Aorta (tissue), 5 donors: Measurements from ENCODE around the gene EIF4E. TPM values are rescaled to one million over a fixed set of nuclear protein-coding genes. Genes with fewer than 3 reads are reported as not detected.

Experiments used
- ATAC-seq: fragments of 200-7000 bp; cut with Tn5 transposase; one replicate; pipeline ENCODE4 v1.9.1; 2022; ENCODE audit warnings: moderate library complexity; ENCODE audit not compliant: low FRiP score
- DNase-seq, 2 donors: peaks; one replicate each; pipeline ENCODE4 v3.0.0-alpha.2; 2020
- H3K27ac ChIP-seq, 2 donors: one replicate each; pipeline ENCODE4 v1.5.1; 2013; ENCODE audit warnings: low read length in 2 of 2, mild to moderate bottlenecking in 2 of 2, moderate library complexity in 2 of 2, control low read depth in 1 of 2, inconsistent platforms in 1 of 2, low read depth in 1 of 2
- H3K27me3 ChIP-seq, 2 donors: one replicate each; pipeline ENCODE4 v1.6.1; 2013; ENCODE audit warnings: control low read depth in 1 of 2, low read length in 1 of 2, mild to moderate bottlenecking in 1 of 2, moderate library complexity in 1 of 2; ENCODE audit not compliant: insufficient read depth in 2 of 2, control insufficient read depth in 1 of 2
- H3K36me3 ChIP-seq, 2 donors: one replicate each; pipeline ENCODE4 v1.6.1; 2013; ENCODE audit warnings: control low read depth in 1 of 2, low read length in 1 of 2, mild to moderate bottlenecking in 1 of 2; ENCODE audit not compliant: insufficient read depth in 2 of 2, control insufficient read depth in 1 of 2
- H3K4me1 ChIP-seq, 2 donors: one replicate each; pipeline ENCODE4 v1.6.1; 2013; ENCODE audit warnings: low read length in 2 of 2, control low read depth in 1 of 2, mild to moderate bottlenecking in 1 of 2, moderate library complexity in 1 of 2; ENCODE audit not compliant: insufficient read depth in 2 of 2, control insufficient read depth in 1 of 2
- H3K4me3 ChIP-seq, 2 donors: one replicate each; pipeline ENCODE4 v1.5.1; 2013; ENCODE audit warnings: low read length in 2 of 2, control low read depth in 1 of 2, mild to moderate bottlenecking in 1 of 2
- H3K9me3 ChIP-seq: one replicate; pipeline ENCODE4 v1.6.1; 2013; ENCODE audit warnings: mild to moderate bottlenecking, low read length; ENCODE audit not compliant: control insufficient read depth
- WGBS, 2 donors: extraction: QIAGEN DNeasy Blood & Tissue Kit; methylation state at CpG; one replicate each; pipeline ENCODE4 v1.1.7; 2013; 5-methylcytosine and 5-hydroxymethylcytosine counted together
- intact Hi-C, 2 donors: fragments of 100-400 bp; cut with DNase I; formaldehyde crosslinking; loops; one replicate each; pipeline versions ENCODE4 v1.14.2 to v1.15.0; 2022
- polyA plus RNA-seq, 2 donors: library from polyadenylated mRNA; stranded (reverse); fragments of 200-250 nt; gene quantifications; one replicate each; pipeline ENCODE4 v1.2.3, GENCODE V29; 2013
- total RNA-seq, 2 donors: library from RNA; stranded (reverse); fragmentation: NEBNext Ultra II Directional; extraction: Animal tissue kit (Norgen Biotek cat#: 25700); gene quantifications; one replicate each; pipeline ENCODE4 v1.2.1, GENCODE V29; 2021
- donor health status: healthy with polysubstance abuse.
- donor health status: Bipolar disorder and iron deficiency.
- donor health status: DM: no; HTN: no; CAD: no.
- donor health status: DM: no; HTN: no; CAD: no.
- donor health status: DM: yes; HTN: yes; CAD: no.

The EIF4E gene
- total and polyA plus RNA-seq, 4 donors = 34.0 to 79.3 (median 66.6) TPM

DNA sequence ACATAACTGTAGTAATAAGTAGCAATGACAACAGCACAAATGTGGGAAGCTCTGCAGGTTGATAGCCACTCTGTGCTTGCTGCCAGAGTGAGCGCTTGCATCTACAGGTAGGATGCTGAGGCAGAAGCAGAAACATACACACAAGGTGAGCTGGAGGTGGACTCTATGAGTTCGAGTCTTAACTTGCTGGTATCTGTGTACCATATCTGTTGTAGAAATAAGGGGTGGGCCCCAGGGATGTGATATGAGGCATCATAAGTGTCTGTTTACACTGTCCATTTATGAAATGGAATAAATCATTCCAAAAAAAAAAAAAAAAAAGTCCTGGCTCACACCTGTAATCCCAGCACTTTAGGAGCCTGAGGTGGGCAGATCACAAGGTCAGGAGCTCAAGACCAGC, 32.8 kb upstream of the EIF4E start:
- H3K27me3 ChIP-seq = no peaks in the 10 kb centered on the region
- H3K9me3 ChIP-seq = no peaks in the 10 kb centered on the region
- no peaks in the 10 kb centered on the region for H3K36me3 ChIP-seq
- ATAC-seq (no peak), DNase-seq (no peak)
- H3K4me3 ChIP-seq = no peak overlapping the region
- no peaks in the 10 kb centered on the region for H3K4me1 ChIP-seq
- 94 to 97% methylated on average over 2 of the region's 2 CpGs for WGBS, 2 donors
- intact Hi-C loops = no loop called here
- H3K27ac ChIP-seq = no peak overlapping the region

- no peaks in the 10 kb centered on the region for H3K27me3 ChIP-seq
- H3K9me3 ChIP-seq = no peaks in the 10 kb centered on the region
- H3K4me3 ChIP-seq = no peak overlapping the region
- intact Hi-C loops = no loop called here
- H3K36me3 ChIP-seq = no peaks in the 10 kb centered on the region
- no peak overlapping the region for H3K27ac ChIP-seq
- 94 to 98% methylated on average over 2 of the region's 2 CpGs for WGBS, 2 donors
- DNase-seq (no peak), ATAC-seq (no peak)
- H3K4me1 ChIP-seq = no peaks in the 10 kb centered on the region
These were observed 30.5 kb upstream of the EIF4E start for GRCh38 chr4:98959411-98959810.

- no peaks in the 10 kb centered on the region for H3K27me3 ChIP-seq
These were observed 29.1 kb upstream of the EIF4E start for GRCh38 chr4:98958065-98958464.

DNA sequence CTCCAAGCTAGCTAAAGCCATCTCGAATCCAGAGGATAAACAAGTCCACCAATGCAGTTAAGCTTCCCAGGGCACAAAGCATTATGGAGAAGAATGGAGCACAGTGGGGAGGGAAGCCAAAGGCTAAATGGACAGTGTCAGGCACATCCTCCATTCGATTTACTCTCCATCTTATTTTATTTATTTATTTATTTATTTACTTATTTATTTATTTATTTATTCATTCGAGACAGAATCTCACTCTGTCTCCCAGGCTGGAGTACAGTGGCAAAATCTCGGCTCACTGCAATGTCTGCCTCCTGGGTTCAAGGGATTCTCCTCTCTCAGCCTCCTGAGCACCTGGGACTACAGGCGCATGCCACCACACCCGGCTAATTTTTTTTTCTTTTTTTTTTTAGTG, 26.3 kb upstream of the EIF4E start:
- no peaks in the 10 kb centered on the region for H3K9me3 ChIP-seq
- intact Hi-C loops = no loop called here
- no peak overlapping the region for H3K27ac ChIP-seq
- ATAC-seq (no peak), DNase-seq (no peak)
- H3K4me3 ChIP-seq = no peak overlapping the region
- no peaks in the 10 kb centered on the region for H3K36me3 ChIP-seq
- 89 to 90% methylated on average over 6 of the region's 6 CpGs for WGBS, 2 donors
- no peaks in the 10 kb centered on the region for H3K4me1 ChIP-seq
- H3K27me3 ChIP-seq = no peaks in the 10 kb centered on the region

More at GRCh38 chr4:98958065-98958464, 29.1 kb upstream of the EIF4E start:
- no peaks in the 10 kb centered on the region for H3K4me1 ChIP-seq
- no peaks in the 10 kb centered on the region for H3K9me3 ChIP-seq
- intact Hi-C loops = no loop called here
- no peak overlapping the region for H3K27ac ChIP-seq
- ATAC-seq (no peak), DNase-seq (no peak)
- WGBS, 2 donors = 94 to 97% methylated on average over 2 of the region's 2 CpGs
- H3K4me3 ChIP-seq = no peak overlapping the region
- H3K36me3 ChIP-seq = no peaks in the 10 kb centered on the region

DNA sequence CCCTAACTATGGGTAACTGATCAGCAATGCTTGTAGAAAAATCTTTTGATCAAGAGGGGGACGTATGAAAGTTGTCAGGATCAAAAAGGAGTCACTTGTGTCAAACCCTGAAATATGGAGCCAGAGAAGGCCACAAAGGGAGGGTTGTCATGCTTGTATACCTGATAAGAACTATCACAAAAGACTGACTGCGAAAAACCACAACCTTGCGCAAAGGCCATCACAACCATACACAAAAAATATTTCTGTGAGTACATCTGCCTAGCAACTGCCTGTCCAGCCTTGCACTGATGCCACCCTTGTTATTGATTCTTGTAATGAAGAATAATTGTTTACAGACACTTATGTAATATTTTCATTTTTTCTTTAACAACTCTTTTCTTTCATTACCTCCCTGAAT, 22.8 kb upstream of the EIF4E start:
- Histone ChIP-seq H3K27ac (no peak overlapping the region), H3K4me1 (no peaks in the 10 kb centered on the region), H3K27me3 (no peaks in the 10 kb centered on the region), H3K36me3 (no peaks in the 10 kb centered on the region), H3K4me3 (no peak overlapping the region), H3K9me3 (no peaks in the 10 kb centered on the region)
- no peak for DNase-seq
- intact Hi-C loops = no loop called here
- no peak for ATAC-seq
- 94 to 97% methylated on average over 3 of the region's 3 CpGs for WGBS, 2 donors

DNA sequence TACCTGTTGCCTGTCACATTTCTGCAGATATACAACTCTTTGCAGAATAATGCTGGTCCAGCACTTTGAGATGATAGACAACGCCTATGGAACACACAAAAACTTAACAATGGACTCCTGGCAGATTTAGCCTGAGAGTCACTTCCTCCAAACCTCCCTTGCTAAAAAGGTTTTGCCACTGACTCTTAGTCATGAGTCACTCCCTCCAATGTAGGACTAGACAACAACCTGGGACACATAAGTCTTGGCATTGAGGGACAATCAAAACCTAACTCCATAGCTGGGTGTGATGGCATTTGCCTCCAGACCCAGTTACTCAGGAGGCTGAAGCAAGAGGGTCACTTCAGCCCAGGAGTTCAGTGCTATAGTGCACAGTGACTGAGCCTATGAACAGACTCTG, 22.0 kb upstream of the EIF4E start:
- H3K4me3 ChIP-seq = no peak overlapping the region
- 94% methylated on average over 1 of the region's 1 CpG for WGBS, 2 donors
- intact Hi-C loops = no loop called here

GRCh38 chr4:98946359-98946758, 17.4 kb upstream of the EIF4E start:
- DNase-seq (no peak), ATAC-seq (no peak)
- Histone ChIP-seq H3K27me3 (no peaks in the 10 kb centered on the region), H3K27ac (peak overlapping the region in 1 of 2 donors; percentile 59), H3K4me1 (peaks cover 0 to 3% of the 10 kb centered on the region in 2 donors), H3K9me3 (no peaks in the 10 kb centered on the region), H3K36me3 (no peaks in the 10 kb centered on the region), H3K4me3 (no peak overlapping the region)
- intact Hi-C loops = loop anchor here in 1 of 2 donors (10.0 kb wide), 1 partner anchor 518 kb away; no protein-coding TSS in a partner anchor
- WGBS, 2 donors = 50 to 61% methylated on average over 1 of the region's 1 CpG

More for the DNA sequence above, 22.0 kb upstream of the EIF4E start:
- Histone ChIP-seq H3K4me1 (peaks cover 0 to 3% of the 10 kb centered on the region in 2 donors), H3K27ac (no peak overlapping the region), H3K36me3 (no peaks in the 10 kb centered on the region), H3K27me3 (no peaks in the 10 kb centered on the region), H3K9me3 (no peaks in the 10 kb centered on the region)
- ATAC-seq (no peak), DNase-seq (no peak)

- no peak for ATAC-seq
- Histone ChIP-seq H3K36me3 (no peaks in the 10 kb centered on the region), H3K27ac (peak overlapping the region in 1 of 2 donors; percentile 76), H3K9me3 (no peaks in the 10 kb centered on the region), H3K27me3 (no peaks in the 10 kb centered on the region), H3K4me1 (peaks cover 0 to 3% of the 10 kb centered on the region in 2 donors), H3K4me3 (no peak overlapping the region)
- 5 to 10% methylated on average over 2 of the region's 2 CpGs for WGBS, 2 donors
- no peak for DNase-seq
- intact Hi-C loops = loop anchor here in 1 of 2 donors (10.0 kb wide), 1 partner anchor 519 kb away; no protein-coding TSS in a partner anchor
These were observed 16.4 kb upstream of the EIF4E start for GRCh38 chr4:98945297-98945850.

DNA sequence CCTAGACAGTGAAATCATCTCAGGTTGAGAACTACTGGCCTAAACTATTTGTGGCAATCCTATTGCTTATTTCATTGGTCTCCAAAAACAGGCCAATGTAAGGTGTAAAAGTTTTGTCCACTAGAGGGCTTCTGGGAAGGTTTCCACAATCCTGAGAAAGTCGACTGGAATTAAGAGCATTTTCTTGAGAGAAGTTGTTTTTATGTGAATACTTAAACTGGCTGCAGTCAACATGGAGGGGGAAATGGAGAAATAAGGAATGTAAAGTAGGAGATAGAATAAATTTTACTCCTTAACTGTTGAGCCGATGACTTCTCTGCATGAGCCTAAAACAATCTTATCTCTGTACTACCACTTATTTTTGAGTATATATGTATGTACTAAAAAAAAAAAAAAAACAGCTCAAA, 11.0 kb upstream of the EIF4E start:
- intact Hi-C loops = loop anchor here (5.0 to 10.0 kb wide), 3 partner anchors 57 to 525 kb away; partner anchors contain the start of gene METAP1 (in 1 of the 2)
- no peak overlapping the region for H3K4me3 ChIP-seq
- DNase-seq (no peak), ATAC-seq (peak; percentile 67)
- no peaks in the 10 kb centered on the region for H3K4me1 ChIP-seq
- H3K27me3 ChIP-seq = no peaks in the 10 kb centered on the region
- no peak overlapping the region for H3K27ac ChIP-seq
- H3K9me3 ChIP-seq = no peaks in the 10 kb centered on the region
- no peaks in the 10 kb centered on the region for H3K36me3 ChIP-seq
- 10 to 14% methylated on average over 2 of the region's 2 CpGs for WGBS, 2 donors
